H9 (cell line): ENCODE measurements around the gene STIM2. TPM values are rescaled to one million over a fixed set of nuclear protein-coding genes. Genes with fewer than 3 reads are reported as not detected.
"Not testable (repeated sequence)": the region's sequence is repeated elsewhere in the genome, so short reads cannot be mapped to it uniquely, and the experiment has no call there.

Experiments
- DNase-seq: peaks from one replicate; pipeline ENCODE4 v3.0.0-alpha.2; 2017
- H2AFZ ChIP-seq: one replicate; pipeline ENCODE4 v1.6.1; 2013; ENCODE audit warnings: mild to moderate bottlenecking, low read length, control low read depth, moderate library complexity
- H2AK5ac ChIP-seq: 2 replicates; pipeline ENCODE4 v1.6.1; 2013; ENCODE audit warnings: low read length, control low read depth, mixed read lengths; ENCODE audit not compliant: insufficient read length
- H2BK120ac ChIP-seq: one replicate; pipeline ENCODE4 v1.6.1; 2013; ENCODE audit warnings: low read depth, mild to moderate bottlenecking, low read length, control low read depth, inconsistent platforms; ENCODE audit not compliant: poor library complexity, severe bottlenecking
- H2BK12ac ChIP-seq: 2 replicates; pipeline ENCODE4 v1.6.1; 2013; ENCODE audit warnings: low read length, control low read depth, mixed read lengths, low read depth; ENCODE audit not compliant: insufficient read length
- H2BK15ac ChIP-seq: 2 replicates; pipeline ENCODE4 v1.6.1; 2013; ENCODE audit warnings: low read depth, low read length, control low read depth
- H2BK20ac ChIP-seq: one replicate; pipeline ENCODE4 v1.6.1; 2013; ENCODE audit warnings: low read depth, mild to moderate bottlenecking, low read length, control low read depth, inconsistent platforms; ENCODE audit not compliant: poor library complexity, severe bottlenecking
- H2BK5ac ChIP-seq: 2 replicates; pipeline ENCODE4 v1.6.1; 2013; ENCODE audit warnings: low read length, control low read depth, mixed read lengths; ENCODE audit not compliant: insufficient read length
- H3K14ac ChIP-seq: 2 replicates; pipeline ENCODE4 v1.6.1; 2013; ENCODE audit warnings: low read length, control low read depth; ENCODE audit not compliant: insufficient read depth
- H3K18ac ChIP-seq: 2 replicates; pipeline ENCODE4 v1.6.1; 2013; ENCODE audit warnings: low read depth, mild to moderate bottlenecking, mixed read lengths, low read length, control low read depth; ENCODE audit not compliant: insufficient read length
- H3K23ac ChIP-seq: 2 replicates; pipeline ENCODE4 v1.6.1; 2013; ENCODE audit warnings: low read length, control low read depth, mixed read lengths, low read depth; ENCODE audit not compliant: insufficient read length
- H3K23me2 ChIP-seq: 2 replicates; pipeline ENCODE4 v1.6.1; 2013; ENCODE audit warnings: low read depth, mild to moderate bottlenecking, mixed read lengths, low read length, control low read depth; ENCODE audit not compliant: insufficient read length, poor library complexity, severe bottlenecking
- H3K27ac ChIP-seq: 2 replicates; pipeline ENCODE4 v1.5.1; 2013; ENCODE audit warnings: low read length, control low read depth, mixed read lengths, low read depth; ENCODE audit not compliant: insufficient read length
- H3K27me3 ChIP-seq: 2 replicates; pipeline ENCODE4 v1.6.1; 2013; ENCODE audit warnings: low read length, control low read depth, inconsistent platforms; ENCODE audit not compliant: insufficient read depth
- H3K4ac ChIP-seq: 2 replicates; pipeline ENCODE4 v1.6.1; 2013; ENCODE audit warnings: low read depth, mild to moderate bottlenecking, control low read depth, inconsistent platforms, low read length, moderate library complexity
- H3K4me1 ChIP-seq: 2 replicates; pipeline ENCODE4 v1.6.1; 2013; ENCODE audit warnings: low read length, control low read depth, inconsistent platforms; ENCODE audit not compliant: insufficient read depth
- H3K4me2 ChIP-seq: 2 replicates; pipeline ENCODE4 v1.6.1; 2013; ENCODE audit warnings: low read length, control low read depth, mixed read lengths; ENCODE audit not compliant: insufficient read length, insufficient read depth
- H3K56ac ChIP-seq: 2 replicates; pipeline ENCODE4 v1.6.1; 2013; ENCODE audit warnings: low read depth, mild to moderate bottlenecking, mixed read lengths, low read length, control low read depth; ENCODE audit not compliant: insufficient read length
- H3K79me1 ChIP-seq: 2 replicates; pipeline ENCODE4 v1.6.1; 2013; ENCODE audit warnings: low read depth, mild to moderate bottlenecking, moderate library complexity, low read length, control low read depth, inconsistent platforms; ENCODE audit not compliant: insufficient read depth, poor library complexity, severe bottlenecking
- H3K79me2 ChIP-seq: 2 replicates; pipeline ENCODE4 v1.6.1; 2013; ENCODE audit warnings: low read length, control low read depth, inconsistent platforms; ENCODE audit not compliant: insufficient read depth
- H3K9ac ChIP-seq: 2 replicates; pipeline ENCODE4 v1.6.1; 2013; ENCODE audit warnings: low read length, control low read depth, mixed read lengths; ENCODE audit not compliant: insufficient read length; ENCODE audit errors: extremely low read depth
- H3K9me3 ChIP-seq: one replicate; pipeline ENCODE4 v1.6.1; 2013; ENCODE audit warnings: low read depth, low read length, inconsistent platforms; ENCODE audit not compliant: control insufficient read depth
- H3T11ph ChIP-seq: one replicate; pipeline ENCODE4 v1.6.1; 2013; ENCODE audit warnings: mild to moderate bottlenecking, low read length, control low read depth, inconsistent platforms
- H4K20me1 ChIP-seq: one replicate; pipeline ENCODE4 v1.6.1; 2013; ENCODE audit not compliant: control insufficient read depth, insufficient read length, insufficient read depth
- H4K5ac ChIP-seq: 2 replicates; pipeline ENCODE4 v1.6.1; 2013; ENCODE audit warnings: low read depth, mild to moderate bottlenecking, mixed read lengths, low read length, control low read depth; ENCODE audit not compliant: insufficient read length
- H4K8ac ChIP-seq: replicated peaks from 2 replicates; pipeline ENCODE4 v1.6.1; 2013; ENCODE audit warnings: low read length, control low read depth, mixed read lengths, low read depth; ENCODE audit not compliant: insufficient read length
- H4K91ac ChIP-seq: 2 replicates; pipeline ENCODE4 v1.6.1; 2013; ENCODE audit warnings: low read depth, mild to moderate bottlenecking, moderate library complexity, mixed read lengths, low read length, control low read depth; ENCODE audit not compliant: insufficient read length
- H3K27ac Mint-ChIP-seq, 3 experiments: 2 replicates in 2 of 3; 3 replicates in 1 of 3; pipeline ENCODE4 v1.8.0; 2020 to 2021; ENCODE audit warnings: mixed read lengths in 3 of 3, mild to moderate bottlenecking in 1 of 3, moderate library complexity in 1 of 3
- H3K27me3 Mint-ChIP-seq: 2 replicates; pipeline ENCODE4 v1.8.0; 2021; ENCODE audit warnings: low read depth, mild to moderate bottlenecking, moderate library complexity, mixed read lengths
- H3K36me3 Mint-ChIP-seq, 3 experiments: 2 replicates in 2 of 3; 3 replicates in 1 of 3; pipeline ENCODE4 v1.8.0; 2020 to 2021; ENCODE audit warnings: low read depth in 3 of 3, mixed read lengths in 3 of 3; ENCODE audit not compliant: insufficient read depth in 1 of 3
- H3K4me1 Mint-ChIP-seq, 2 experiments: 2 replicates each; pipeline ENCODE4 v1.8.0; 2020; ENCODE audit warnings: mixed read lengths in 2 of 2
- H3K4me3 Mint-ChIP-seq, 2 experiments: 2 replicates in 1 of 2; 3 replicates in 1 of 2; pipeline ENCODE4 v1.8.0; 2020 to 2021; ENCODE audit warnings: mild to moderate bottlenecking in 2 of 2, mixed read lengths in 2 of 2, moderate library complexity in 1 of 2
- H3K9me3 Mint-ChIP-seq, 2 experiments: 2 replicates in 1 of 2; 3 replicates in 1 of 2; pipeline ENCODE4 v1.8.0; 2020; ENCODE audit warnings: mild to moderate bottlenecking in 2 of 2, mixed read lengths in 2 of 2, moderate library complexity in 1 of 2
- CTCF ChIP-seq: fragments of 200-600 bp; sonication (generic); conservative IDR thresholded peaks from 3 replicates; pipeline ENCODE4 v1.8.0; 2021; ENCODE audit warnings: antibody characterized with exemption, mild to moderate bottlenecking
- WGBS: extraction: QIAGEN DNeasy Blood & Tissue Kit; methylation state at CpG from one replicate; pipeline ENCODE4 v1.1.7; 2013; ENCODE audit warnings: missing lambda C conversion rate, low lambda C conversion rate, mixed read lengths; ENCODE audit not compliant: insufficient read length; ENCODE audit errors: extremely low coverage; 5-methylcytosine and 5-hydroxymethylcytosine counted together
- long read RNA-seq: library from polyadenylated mRNA; unstranded; transcript quantifications from one replicate; pipeline ENCODE4 v2.0.0, GENCODE V29; 2020
- total RNA-seq: library from RNA; stranded (reverse); gene quantifications from 2 replicates; pipeline ENCODE4 v1.2.1, GENCODE V29; 2021

Gene STIM2
- 25.8 and 26.2 TPM in 2 replicates for total RNA-seq
- long read RNA-seq, full-length matches to known transcripts = 1 of 11 reads
- long read RNA-seq, partial matches to known transcripts = 5 of 11 reads
- long read RNA-seq, other reads (novel, unspliced or antisense) = 5 of 11 reads

DNA sequence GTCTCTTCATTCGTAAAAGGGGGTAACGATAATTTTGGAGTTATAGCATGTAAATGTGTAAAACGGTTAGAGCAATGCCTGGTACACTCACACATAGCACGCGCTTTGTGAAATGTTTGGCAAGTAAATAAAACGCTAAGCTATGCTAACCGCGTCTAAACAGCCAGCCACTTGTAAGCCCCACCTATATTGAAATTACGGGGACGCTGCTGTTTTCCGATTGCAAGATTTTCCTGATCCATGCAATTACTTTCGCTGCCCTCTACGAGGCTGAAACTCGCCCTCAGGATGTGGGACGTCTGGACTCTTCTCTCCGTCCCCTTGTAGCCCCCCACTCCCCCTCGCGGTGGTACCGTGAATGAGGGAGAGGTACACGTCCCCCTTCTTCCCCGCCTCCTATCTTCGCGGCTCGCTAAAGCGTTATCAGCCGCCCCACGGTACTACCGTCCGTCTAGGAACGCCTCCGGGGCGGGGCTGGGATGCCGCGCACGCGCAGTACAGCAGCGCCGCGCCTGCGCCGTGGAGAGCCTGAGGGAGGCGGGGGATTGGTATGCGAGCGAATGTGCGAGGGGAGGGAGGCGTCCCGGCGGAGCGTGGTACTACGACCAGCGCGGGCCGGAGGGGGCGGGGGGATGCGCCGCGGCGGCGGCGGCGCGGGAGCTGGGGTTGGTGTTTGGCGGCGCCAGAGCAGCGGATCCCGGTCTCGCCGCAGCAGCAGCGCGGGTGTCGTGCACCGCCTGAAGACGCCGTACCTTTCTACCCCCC lies at the start of gene STIM2:
TSS of gene STIM2 (plus strand) at position 685 of the 765 bp plus-strand sequence.
- H3K4me1 ChIP-seq = no peaks in the 10 kb centered on the region; the same call in 1 of the 2 replicates
- H2BK20ac ChIP-seq = no peak within 1 kb of the TSS
- no peaks in the 10 kb centered on the region for H3K79me2 ChIP-seq
- H3K14ac ChIP-seq = peak within 1 kb of the TSS; percentile 74; the same call in 1 of the 2 replicates
- no peak within 1 kb of the TSS for H2BK12ac ChIP-seq
- peak within 1 kb of the TSS; percentile 88 to 91 for H3K4me3 Mint-ChIP-seq
- no peak within 1 kb of the TSS for H3K56ac ChIP-seq
- H3K9me3 Mint-ChIP-seq = no peaks in the 10 kb centered on the region; a peak in 1 of 5 replicates
- no peaks in the 10 kb centered on the region for H3K27me3 ChIP-seq
- H4K5ac ChIP-seq = no peak within 1 kb of the TSS
- peak; percentile 98 for DNase-seq
- no peak within 1 kb of the TSS for H3K18ac ChIP-seq
- WGBS = no CpG with 5 or more reads among the region's 74 CpGs
- H2BK15ac ChIP-seq = no peak within 1 kb of the TSS
- no peaks in the 10 kb centered on the region; a peak in 1 of 7 replicates for H3K36me3 Mint-ChIP-seq
- no peak within 1 kb of the TSS for H3T11ph ChIP-seq
- H3K79me1 ChIP-seq = no peaks in the 10 kb centered on the region
- H3K4me2 ChIP-seq = peak within 1 kb of the TSS; percentile 93
- H4K8ac ChIP-seq = no peak within 1 kb of the TSS
- TF ChIP-seq CTCF = peak; percentile 57
- no peaks in the 10 kb centered on the region for H4K20me1 ChIP-seq
- H2AK5ac ChIP-seq = no peak within 1 kb of the TSS
- H3K27ac ChIP-seq = peak within 1 kb of the TSS; percentile 21
- H3K9ac ChIP-seq = peak within 1 kb of the TSS; percentile 57
- no peak within 1 kb of the TSS for H3K4ac ChIP-seq
- no peak within 1 kb of the TSS for H2AFZ ChIP-seq
- H3K4me1 Mint-ChIP-seq = peaks cover 48 to 55% of the 10 kb centered on the region in 2 experiments
- no peak within 1 kb of the TSS for H2BK120ac ChIP-seq
- H3K9me3 ChIP-seq = no peaks in the 10 kb centered on the region
- peak within 1 kb of the TSS; percentile 94 to 97 (median 96) for H3K27ac Mint-ChIP-seq
- H4K91ac ChIP-seq = no peak within 1 kb of the TSS
- H3K23ac ChIP-seq = no peak within 1 kb of the TSS
- H3K23me2 ChIP-seq = peaks cover 19% of the 10 kb centered on the region
- H2BK5ac ChIP-seq = no peak within 1 kb of the TSS
- peaks cover 3% of the 10 kb centered on the region; the same call in 1 of the 2 replicates for H3K27me3 Mint-ChIP-seq

- not testable (repeated sequence) for H3K23ac ChIP-seq, H3K4me3 Mint-ChIP-seq, H4K5ac ChIP-seq, H3K27ac ChIP-seq, H3K36me3 Mint-ChIP-seq, H2BK120ac ChIP-seq, H3K4me1 ChIP-seq, DNase-seq, H2BK12ac ChIP-seq, H2AFZ ChIP-seq, H3K4ac ChIP-seq, H3K4me2 ChIP-seq, H3K27ac Mint-ChIP-seq, H2BK5ac ChIP-seq, H4K91ac ChIP-seq, H3K27me3 Mint-ChIP-seq, H3K23me2 ChIP-seq, H3K9ac ChIP-seq, H3K27me3 ChIP-seq, H3K9me3 Mint-ChIP-seq, H4K20me1 ChIP-seq, H3K18ac ChIP-seq, H2BK15ac ChIP-seq, H2AK5ac ChIP-seq, H3K14ac ChIP-seq, H3K79me1 ChIP-seq, H3K56ac ChIP-seq, H3K9me3 ChIP-seq, H3K79me2 ChIP-seq, H3T11ph ChIP-seq, H2BK20ac ChIP-seq, H4K8ac ChIP-seq
- no CpG with 5 or more reads among the region's 4 CpGs for WGBS
- peaks cover 4 to 19% of the 10 kb centered on the region in 2 experiments for H3K4me1 Mint-ChIP-seq
Observed at GRCh38 chr4:26811571-26811970, 49.1 kb upstream of the STIM2 start.
